Epithelial cell of prostate (primary cell): Measurements from ENCODE around the gene UST.
"Not testable (repeated sequence)": the region's sequence is repeated elsewhere in the genome, so short reads cannot be mapped to it uniquely, and the experiment has no call there.

Source experiments
- DNase-seq: peaks from one replicate; pipeline ENCODE4 v3.0.0-alpha.2; 2011; ENCODE audit warnings: low read depth, low spot score
- H3K27ac ChIP-seq: fragments of 450-650 bp; 2 replicates; pipeline ENCODE4 v1.5.1; 2017; ENCODE audit warnings: mild to moderate bottlenecking

Gene UST

DNA sequence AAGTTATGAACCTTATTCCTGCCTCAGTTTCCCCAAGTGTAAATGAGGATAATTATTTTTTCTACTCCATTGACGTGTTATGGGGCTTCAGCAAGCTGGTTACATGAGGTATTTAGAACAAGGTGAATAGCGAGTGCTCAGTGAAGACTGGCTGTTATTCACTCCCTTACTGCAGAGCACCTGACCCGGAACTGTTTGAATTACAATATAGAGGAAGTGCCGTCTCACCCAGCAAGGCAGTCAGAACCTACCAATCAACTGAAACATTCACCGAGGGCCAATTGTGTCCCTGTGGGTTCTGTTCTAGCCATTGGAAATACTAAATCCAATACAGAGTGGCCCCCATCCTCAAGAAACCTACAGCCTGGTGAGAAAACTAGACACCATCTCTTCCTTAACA, 216.9 kb downstream of the UST start:
- no peak for DNase-seq
- H3K27ac ChIP-seq = no peak overlapping the region

DNA sequence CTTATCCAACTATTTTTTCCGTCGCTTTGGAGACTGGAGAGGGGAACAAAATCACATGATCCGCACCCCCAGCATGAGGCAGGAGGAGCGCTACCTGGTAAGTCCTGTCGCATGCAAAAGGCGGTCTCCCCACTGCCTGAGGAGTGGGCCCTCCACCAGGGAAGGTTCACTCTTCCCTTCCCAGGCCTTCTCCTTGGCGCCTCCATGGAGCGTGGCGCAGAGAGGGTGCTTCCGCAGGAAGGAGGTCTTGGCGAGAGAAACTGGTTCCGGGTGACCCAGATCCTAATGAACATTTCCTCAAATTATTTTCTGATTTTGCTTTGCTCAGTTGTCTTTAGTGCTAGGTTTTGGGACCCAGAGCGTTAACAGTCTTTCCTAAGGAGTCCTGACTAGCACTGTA, 217.6 kb downstream of the UST start:
- H3K27ac ChIP-seq = no peak overlapping the region
- no peak for DNase-seq

DNA sequence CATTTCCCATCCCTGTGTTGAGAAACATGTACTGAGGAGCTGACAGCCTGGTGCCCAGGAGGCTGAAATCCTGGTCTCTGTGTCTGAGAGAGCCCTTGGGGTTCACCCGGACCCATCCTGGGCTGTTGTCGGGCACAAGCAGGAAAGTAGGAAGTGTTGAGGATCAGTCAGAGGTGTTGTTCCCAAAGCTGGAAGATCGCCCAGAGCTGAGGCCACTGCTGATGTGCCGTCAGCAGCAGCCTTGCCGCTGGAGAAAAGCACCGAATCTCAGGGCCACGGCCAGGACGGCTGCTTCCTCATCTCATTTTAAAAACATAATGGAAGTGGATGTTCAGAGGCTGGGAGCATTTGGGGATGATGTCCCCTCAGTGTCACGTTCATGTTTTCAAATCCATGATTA, 218.5 kb downstream of the UST start:
- no peak for DNase-seq
- H3K27ac ChIP-seq = no peak overlapping the region

DNA sequence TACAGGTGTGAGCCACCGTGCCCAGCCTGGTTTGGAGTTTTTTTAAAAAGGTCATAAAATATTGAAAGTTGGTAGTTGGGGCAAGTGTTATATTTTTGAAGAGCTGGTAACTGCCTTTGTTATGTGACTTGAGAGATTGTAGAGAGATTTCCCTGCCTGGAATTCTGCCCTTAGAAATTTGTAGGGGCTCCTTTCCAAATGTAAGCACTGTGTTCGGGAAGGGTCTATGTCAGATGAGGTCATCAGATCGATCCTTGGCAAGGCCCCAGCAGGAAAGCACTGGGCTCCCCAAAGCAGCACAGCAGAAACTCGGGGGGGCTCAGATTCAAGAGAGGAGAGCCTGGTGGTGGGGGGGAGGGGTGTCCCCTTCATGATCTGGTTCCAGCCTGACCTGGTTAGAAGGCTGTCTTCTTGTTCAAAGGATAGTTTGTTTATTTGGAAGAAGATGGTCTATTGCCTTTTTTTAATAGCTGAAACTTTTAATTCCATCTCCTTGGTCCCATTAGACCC, 220.2 kb downstream of the UST start:
- DNase-seq = no peak
- H3K27ac ChIP-seq = no peak overlapping the region

DNA sequence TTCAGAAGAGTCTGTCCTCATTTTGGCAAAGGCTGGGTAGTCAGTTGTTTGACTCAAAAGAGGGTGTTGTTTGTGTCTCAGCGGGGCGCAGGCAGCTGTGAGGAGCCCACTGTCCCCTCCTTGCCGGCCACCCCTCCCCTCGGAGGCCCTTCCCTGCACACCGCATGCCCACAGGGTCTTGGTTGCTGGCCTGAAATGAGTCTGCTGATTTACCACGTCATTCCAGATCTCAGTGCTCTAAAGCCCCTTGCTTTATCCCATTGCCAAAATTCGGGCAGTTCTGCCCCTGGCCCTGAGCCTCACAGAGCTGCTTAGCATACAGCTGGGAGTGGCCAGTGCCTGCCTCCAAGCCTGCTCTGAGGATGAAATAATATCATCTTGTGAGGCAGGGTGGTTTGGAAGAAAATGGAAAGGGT, 220.7 kb downstream of the UST start:
- no peak overlapping the region for H3K27ac ChIP-seq
- DNase-seq = no peak

DNA sequence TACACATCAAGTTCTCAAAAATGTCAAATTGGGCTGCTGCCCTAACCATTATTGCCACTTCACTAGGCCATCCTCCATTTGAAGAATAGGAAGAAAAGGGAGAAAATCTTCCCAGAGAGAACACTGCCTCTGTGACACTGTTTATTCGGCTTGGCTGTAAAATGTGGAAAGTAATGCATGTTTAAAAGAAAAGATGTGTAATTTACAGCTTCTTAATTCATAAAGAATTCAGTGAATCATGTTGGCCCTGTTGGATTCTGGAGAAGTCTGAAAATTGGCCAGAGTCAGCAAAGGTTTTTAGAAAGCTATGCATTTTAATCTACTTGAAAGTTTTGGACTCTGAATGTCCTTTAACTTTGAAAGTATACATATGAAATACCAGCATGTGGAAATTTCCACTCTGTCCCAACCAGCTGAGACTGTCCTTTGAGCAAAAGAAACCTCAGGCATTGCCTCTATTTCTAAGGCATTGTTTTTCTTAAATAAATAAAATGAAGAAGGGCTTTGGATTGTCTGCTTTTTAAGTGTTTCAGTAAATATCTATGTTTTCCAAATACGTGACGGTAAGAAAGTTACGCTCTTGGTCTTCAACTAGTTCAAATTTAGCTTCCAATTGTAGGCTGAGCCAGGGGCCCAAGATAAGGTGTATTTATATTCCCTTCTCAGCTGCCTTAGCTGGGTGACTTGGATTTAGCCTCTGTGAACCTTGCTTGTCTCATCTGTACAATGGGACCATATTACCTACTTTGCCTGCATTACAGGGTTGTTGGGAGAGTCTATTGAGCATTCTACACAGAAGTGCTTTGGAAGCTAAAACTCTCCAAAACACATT, 222.2 kb downstream of the UST start:
- H3K27ac ChIP-seq = no peak overlapping the region
- no peak for DNase-seq

DNA sequence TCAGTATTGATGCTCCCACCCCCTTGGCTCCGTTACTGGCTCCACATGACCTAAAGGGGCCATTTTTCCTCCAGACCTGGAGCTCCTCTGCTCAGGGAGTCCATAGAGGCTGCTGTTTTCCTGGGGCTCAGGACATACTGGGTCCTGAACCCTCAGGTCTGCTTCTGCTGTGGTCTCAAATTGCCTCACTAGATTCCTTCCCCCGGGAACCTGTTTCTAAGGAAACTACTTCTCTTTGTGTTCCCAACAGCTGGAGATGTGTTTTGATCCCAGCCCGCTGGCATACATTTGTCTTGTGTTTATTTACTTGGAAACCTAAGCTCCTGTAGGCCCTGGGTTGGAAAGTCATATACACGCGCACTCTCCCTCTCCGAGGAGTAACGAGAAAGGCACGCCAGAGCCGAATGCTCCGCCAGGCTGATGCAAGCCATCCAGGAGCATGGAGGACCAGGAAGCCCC, 222.8 kb downstream of the UST start:
- DNase-seq = no peak
- H3K27ac ChIP-seq = no peak overlapping the region

DNA sequence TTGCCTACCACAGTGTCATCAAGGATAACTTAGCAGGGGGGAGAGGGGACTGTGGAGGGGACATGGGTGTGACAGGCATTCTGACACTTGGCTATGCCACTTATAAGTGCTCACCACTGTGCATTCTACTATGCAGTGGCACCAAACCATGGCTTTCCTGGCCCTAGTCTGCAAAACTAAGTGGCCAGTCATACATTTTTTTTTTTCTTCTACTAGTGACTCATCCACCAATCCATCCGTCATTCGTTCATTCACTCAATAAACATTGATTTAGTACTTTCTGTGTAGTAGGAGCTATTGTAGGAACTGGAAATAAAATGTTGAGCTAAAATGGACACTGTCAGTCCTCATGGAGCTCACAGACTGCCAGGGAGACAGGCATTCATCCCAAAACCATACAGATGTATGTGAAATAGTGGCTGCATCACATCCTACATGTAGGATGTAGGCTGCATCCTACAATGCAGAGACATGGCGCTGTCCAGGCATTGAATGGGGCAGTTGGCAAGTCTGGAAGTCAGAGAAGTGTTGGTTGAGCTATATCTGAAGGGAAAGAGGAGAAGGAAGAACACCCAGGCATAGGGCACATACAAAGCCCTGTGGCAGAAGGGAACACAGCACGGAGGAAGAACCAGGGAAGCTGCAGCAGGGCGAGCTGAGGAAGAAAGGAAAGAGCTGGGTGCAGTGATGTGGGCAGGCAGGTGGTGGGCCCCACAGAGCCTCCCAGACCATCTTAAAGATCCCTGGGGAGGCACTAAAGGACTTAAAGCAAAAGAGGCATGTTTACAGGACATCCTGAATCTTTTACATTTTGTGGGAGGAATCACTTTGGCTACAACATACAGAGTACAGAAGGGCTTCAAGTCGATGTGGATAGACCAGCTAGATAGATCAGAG, 224.4 kb downstream of the UST start:
- H3K27ac ChIP-seq = no peak overlapping the region
- DNase-seq = no peak

DNA sequence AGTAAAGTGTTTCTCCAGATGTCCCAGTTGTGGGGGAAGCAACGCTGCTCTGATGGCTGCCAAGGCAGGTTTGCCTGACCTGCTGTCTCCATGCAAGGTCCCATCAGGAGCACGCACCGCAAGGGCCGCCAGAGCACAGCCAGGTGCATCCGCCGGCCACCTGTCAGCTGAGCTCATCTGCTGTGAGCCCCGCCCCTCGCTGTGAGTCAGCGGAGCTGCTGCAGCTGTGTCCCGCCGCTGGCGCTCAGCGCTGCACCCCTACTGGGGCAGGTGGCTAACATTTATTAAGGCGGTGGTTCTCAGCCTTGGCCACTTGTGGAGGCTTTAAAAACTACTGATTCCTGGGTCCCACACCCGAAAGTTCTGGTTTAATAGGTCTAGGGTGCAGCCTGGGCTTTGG, 225.7 kb downstream of the UST start:
- no peak overlapping the region for H3K27ac ChIP-seq
- peak; percentile 39 for DNase-seq

DNA sequence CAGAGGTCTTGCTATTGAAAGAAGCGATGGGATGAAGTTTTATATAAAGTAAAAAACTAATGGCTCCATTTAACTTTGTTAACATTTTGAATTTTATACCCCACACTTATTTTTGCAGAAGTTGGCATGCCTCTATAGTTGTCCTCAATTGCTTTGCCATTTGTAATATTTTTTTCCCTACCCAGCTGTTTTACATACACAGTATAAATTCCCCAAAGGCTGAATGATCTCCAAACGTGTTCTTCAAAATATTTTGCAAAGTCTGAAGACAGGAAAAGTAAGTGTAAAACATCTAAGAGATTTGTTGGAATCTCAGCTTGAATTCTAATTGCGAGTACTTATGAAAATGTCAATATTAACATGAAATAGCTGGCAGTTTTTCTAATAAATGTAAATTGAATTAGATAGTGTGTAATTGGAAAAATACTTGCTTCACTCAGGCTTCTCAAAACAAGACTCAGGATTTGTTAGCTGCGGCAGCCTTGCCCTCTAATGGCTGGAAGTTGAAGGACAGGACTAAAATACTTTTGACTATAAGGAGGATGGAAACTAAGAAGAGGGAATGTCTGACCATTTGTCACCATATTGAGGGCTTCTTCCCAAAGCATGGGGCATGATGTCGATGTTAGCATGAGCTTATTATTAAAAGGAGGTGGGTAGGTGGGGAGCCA, 226.8 kb downstream of the UST start:
- H3K27ac ChIP-seq = no peak overlapping the region
- DNase-seq = no peak

DNA sequence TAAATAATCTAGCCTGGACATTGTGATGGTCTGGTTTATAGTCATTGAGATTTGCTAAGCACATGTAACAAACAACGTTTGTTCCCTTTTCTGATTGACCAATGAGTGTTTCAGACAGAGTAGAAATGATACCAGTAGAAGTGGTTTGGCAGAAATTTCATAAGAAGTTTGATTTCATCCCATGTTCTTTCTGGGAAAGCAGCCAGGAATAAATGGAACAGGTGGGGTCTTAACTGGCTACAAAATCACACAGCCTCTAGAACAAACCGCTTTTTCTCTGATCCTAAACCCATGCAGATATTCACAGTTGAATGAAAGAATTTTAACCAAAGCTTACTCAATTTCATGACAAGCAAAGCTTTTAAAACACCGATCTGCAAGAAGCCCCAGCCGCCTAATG, 227.5 kb downstream of the UST start:
- no peak for DNase-seq

DNA sequence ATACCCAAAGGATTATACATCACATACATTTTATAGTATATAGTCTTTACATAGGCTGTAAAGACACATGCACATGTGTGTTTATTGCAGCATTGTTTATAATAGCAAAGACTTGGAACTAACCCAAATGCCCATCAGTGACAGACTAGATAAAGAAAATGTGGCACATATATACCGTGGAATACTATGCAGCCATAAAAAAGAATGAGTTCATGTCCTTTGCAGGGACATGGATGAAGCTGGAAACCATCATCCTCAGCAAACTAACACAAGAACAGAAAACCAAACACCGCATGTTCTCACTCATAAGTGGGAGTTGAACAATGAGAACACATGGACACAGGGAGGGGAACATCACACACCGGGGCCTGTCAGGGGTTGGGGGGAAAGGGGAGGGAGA, 231.5 kb downstream of the UST start:
- DNase-seq = not testable (repeated sequence)

More for the DNA sequence above, 227.5 kb downstream of the UST start:
- H3K27ac ChIP-seq = no peak overlapping the region

DNA sequence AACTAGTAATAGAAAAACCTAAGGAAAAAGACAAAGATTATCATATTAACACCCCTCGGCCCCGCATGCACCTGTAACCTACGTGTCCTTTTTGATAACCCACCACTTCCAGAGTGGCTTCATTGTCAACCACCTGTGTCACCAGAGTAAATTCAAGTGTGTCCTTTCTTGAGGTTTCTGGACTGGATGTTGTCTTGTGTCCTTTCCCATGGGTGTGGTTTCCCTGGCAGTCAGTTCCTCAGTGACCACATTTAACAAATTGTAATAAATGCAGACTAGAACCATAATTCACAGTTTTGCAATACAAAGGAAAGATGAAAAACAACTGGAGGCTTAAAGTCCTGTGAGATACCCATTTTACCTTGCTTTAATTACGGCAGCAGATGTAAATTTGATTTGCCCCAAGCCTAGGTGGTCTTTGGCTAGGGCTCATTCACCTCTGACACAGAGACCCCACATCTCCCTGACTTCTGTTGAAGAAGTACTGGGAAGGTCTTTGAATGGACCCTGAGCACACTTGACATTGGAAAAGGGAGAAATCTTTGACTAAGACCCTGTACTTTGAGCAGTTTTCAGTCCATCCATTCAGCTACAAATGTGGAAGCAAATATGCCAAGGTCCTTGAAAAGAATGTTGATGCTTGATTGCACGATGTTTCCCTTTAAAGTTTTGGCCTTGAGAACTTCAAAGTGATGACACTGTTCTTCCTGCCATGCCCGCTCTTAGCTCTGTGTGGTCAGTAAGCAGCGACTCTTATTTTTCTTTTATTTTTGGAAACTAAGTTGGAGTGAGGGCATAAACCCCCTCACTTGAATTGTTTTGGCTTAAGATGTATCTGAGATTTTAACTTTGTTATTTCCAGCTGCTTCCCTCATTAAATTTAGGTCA, 232.4 kb downstream of the UST start:
- no peak for DNase-seq
- H3K27ac ChIP-seq = no peak overlapping the region

More for the DNA sequence above, 231.5 kb downstream of the UST start:
- not testable (repeated sequence) for H3K27ac ChIP-seq

DNA sequence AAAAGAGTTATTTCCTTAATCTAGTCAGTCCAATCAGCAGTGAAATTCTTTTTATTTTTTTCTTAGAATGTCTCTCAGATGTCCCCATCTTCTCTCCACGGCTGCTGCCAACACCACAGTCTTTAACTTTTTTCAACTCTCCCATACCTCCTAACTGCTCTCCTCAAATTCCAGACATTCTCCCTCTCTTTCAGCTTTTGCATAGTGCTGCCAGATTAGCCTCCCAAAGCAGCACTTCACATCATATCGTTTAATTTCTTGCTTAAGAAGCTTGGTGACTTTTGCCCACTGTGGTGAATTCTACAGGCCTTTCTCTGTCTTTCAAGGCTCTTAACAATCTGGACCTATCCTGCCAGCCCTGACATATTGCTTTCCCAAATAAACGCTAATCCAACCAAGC, 233.4 kb downstream of the UST start:
- H3K27ac ChIP-seq = no peak overlapping the region
- DNase-seq = no peak

DNA sequence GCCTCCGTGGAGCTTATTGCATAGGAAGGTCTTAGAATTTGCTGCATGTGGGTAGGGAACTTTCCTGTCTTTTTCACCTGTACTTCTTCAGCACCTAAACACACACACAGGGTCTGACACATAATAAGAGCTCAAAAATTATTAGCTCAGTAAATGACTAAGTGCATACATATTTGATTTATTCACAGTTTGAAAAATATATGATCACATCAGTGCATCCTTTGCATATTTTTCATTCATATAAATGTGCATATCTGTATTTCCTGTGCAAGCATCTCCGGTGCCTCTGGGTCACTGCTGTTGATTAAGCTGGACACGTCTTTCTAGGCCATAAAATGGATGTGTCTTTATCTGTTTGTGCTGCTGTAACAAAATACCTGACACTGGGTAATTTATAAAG, 234.7 kb downstream of the UST start:
- no peak for DNase-seq
- no peak overlapping the region for H3K27ac ChIP-seq

DNA sequence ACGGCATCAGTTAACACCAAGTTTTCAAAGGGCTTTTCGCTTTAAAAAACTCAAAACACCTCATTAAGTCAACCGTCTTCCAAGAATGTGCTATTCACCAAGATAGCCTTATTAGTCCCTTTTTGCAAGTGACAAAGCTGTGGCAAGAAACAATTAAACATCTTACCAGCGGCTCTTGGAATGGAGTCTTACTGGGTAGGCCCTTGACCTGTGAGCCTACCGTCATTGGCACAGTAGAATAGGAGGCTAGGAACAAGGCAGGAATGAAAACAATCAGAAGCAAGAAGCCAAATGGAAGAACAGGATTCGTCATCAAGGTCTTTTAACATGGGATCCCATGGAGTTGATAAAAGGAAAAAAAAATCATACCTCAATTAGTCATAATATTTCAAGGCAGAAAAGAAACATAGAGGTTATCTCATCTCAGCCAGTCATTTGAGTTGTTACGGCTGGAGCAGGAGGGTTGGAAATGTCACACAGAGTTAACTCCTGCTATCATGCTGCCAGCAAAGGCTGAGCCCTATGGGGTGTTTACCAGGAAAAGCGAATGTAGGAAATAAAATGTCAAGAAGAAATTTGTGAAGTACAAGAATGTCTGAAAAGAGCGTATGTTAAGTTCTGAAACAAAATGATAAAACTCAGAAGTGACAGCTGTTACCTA, 236.4 kb downstream of the UST start:
- DNase-seq = no peak
- no peak overlapping the region for H3K27ac ChIP-seq

DNA sequence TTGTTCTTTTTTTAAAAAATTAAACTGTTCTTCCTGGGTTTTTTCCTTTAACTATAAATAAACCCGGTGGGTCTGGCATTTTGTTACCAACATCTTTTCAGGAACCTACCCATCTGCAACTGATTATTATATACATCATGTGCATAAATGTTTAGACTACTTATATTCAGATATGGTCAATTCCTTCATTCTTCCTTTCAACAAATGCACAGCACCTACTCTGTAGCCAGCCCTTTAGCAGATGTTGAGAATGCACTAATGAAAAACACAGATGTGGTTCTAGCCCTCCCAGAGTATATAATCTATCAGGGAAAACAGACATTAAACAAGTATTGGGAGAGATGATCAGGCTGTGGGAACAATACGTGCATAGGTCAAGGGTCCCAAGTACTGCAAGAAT, 237.1 kb downstream of the UST start:
- no peak overlapping the region for H3K27ac ChIP-seq
- DNase-seq = no peak

DNA sequence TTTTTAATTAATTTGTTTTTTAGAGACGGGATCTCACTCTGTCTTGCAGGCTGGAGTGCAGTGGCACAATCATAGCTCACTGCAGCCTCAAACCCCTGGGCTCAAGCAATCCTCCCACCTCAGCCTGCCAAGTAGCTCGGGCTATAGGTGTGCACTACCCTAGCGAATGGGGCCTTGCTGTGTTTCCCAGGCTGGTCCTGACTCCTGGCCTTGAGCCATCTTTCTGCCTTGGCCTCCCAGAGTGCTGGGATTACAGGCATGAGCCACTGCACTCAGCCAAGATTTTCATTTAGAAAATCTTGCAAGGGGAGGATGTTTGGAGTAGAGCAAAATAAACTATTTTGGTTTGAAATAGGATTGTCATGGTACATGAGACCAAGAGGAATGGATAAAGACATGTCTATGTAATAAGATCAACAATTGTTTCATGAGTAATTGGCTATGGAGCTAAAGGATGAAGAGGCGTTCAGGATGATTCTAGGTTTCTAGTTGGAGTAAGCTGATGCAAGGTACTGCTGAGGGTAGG, 237.8 kb downstream of the UST start:
- H3K27ac ChIP-seq = no peak overlapping the region

DNA sequence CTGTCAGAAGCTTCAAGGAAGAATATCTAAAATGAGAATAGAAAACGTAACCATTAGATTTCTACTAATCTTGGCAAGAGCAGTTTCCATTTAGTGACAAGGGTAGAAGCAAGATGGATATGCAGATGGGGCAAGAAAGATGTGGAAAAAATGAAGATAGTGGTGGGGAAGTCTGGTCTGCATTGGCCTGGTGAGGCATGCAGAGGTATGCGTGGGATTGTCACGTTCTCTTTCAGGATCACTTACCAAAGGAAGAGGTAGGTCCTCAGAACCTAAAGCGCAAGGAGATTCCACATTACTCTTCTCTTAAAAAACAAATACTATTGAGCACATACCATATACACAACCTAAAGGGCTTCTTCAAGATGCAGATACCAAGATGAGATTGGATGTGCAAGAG, 238.7 kb downstream of the UST start:
- H3K27ac ChIP-seq = no peak overlapping the region

More for the DNA sequence above, 237.8 kb downstream of the UST start:
- no peak for DNase-seq

More for the DNA sequence above, 238.7 kb downstream of the UST start:
- DNase-seq = no peak
